Right lobe of liver (tissue), 4 donors: ENCODE measurements around the gene GPR89B.

ENCODE experiments used
- CTCF ChIP-seq, 4 donors: fragments of 200-600 bp in 3 of 4; fragments of 450-650 bp in 1 of 4; IDR thresholded peaks; one replicate each; pipeline versions ENCODE4 v1.5.1 to v1.8.0; 2016 to 2022; ENCODE audit warnings: antibody characterized with exemption in 4 of 4, mild to moderate bottlenecking in 2 of 4
- POLR2A ChIP-seq: fragments of 450-650 bp; IDR thresholded peaks from one replicate; pipeline ENCODE4 v1.6.1; 2017; ENCODE audit warnings: antibody characterized with exemption, mild to moderate bottlenecking
- donor health status: DM: no; HTN: no; CAD: no.
- donor health status: DM: no; HTN: no; CAD: no.
- donor health status: DM: no; HTN: yes; CAD: no.

GRCh38 chr1:147879911-147880310 is 48.3 kb upstream of the GPR89B start:
- TF ChIP-seq CTCF (IDR thresholded peaks at IDR 0.05) (no peak), POLR2A (no peak)
